ENCODE results near the gene TECR. TPM values are rescaled to one million over a fixed set of nuclear protein-coding genes. Genes with fewer than 3 reads are reported as not detected.
A peak's percentile ranks its signal among the peaks of the same experiment; 100 is the strongest.
"Not testable (repeated sequence)": the region's sequence is repeated elsewhere in the genome, so short reads cannot be mapped to it uniquely, and the experiment has no call there.

The TECR gene
- total RNA-seq (2014; rRNA removed; shearing (Covaris generic)) = 117 and 146 TPM in 2 replicates

GRCh38 chr19:14529254-14530004, at the start of gene TECR:
TSS of gene TECR (plus strand) at chr19:14529594. CDS start at chr19:14529697, 103 bp downstream.
- peak; percentile 99 for DNase-seq (ENCODE audit: low spot score)

- DNase-seq (ENCODE audit: low spot score) = no peak
Observed at GRCh38 chr19:14479975-14480699, 49.3 kb upstream of the TECR start.

GRCh38 chr19:14480700-14481079, 48.7 kb upstream of the TECR start:
- DNase-seq (ENCODE audit: low spot score) = no peak

GRCh38 chr19:14482172-14482941, 47.0 kb upstream of the TECR start:
- no peak for DNase-seq (ENCODE audit: low spot score)

GRCh38 chr19:14487370-14488125, 41.8 kb upstream of the TECR start:
- no peak for DNase-seq (ENCODE audit: low spot score)

- DNase-seq (ENCODE audit: low spot score) = no peak
Observed at GRCh38 chr19:14492756-14493337, 36.5 kb upstream of the TECR start.

GRCh38 chr19:14494411-14494810, 35.0 kb upstream of the TECR start:
- no peak for DNase-seq (ENCODE audit: low spot score)

- DNase-seq (ENCODE audit: low spot score) = peak; percentile 31
Observed at GRCh38 chr19:14494910-14495671, 34.3 kb upstream of the TECR start.

GRCh38 chr19:14495672-14496028, 33.7 kb upstream of the TECR start:
- DNase-seq (ENCODE audit: low spot score) = no peak

GRCh38 chr19:14496029-14496833, 33.2 kb upstream of the TECR start, which contains the start of gene GIPC1:
TSS of gene GIPC1 (minus strand) at chr19:14496127. CDS start at chr19:14482976, 13,151 bp downstream.
- peak; percentile 92 for DNase-seq (ENCODE audit: low spot score)

GRCh38 chr19:14496834-14497227, 32.6 kb upstream of the TECR start:
- no peak for DNase-seq (ENCODE audit: low spot score)

GRCh38 chr19:14497228-14497921, 32.0 kb upstream of the TECR start:
- DNase-seq (ENCODE audit: low spot score) = peak; percentile 62

GRCh38 chr19:14502334-14503092, 26.9 kb upstream of the TECR start:
- no peak for DNase-seq (ENCODE audit: low spot score)

- no peak for DNase-seq (ENCODE audit: low spot score)
Observed at GRCh38 chr19:14503285-14503684, 26.1 kb upstream of the TECR start.

- DNase-seq (ENCODE audit: low spot score) = not testable (repeated sequence)
Observed at GRCh38 chr19:14504575-14504974, 24.8 kb upstream of the TECR start.

GRCh38 chr19:14505488-14506239, 23.7 kb upstream of the TECR start:
- DNase-seq (ENCODE audit: low spot score) = peak; percentile 81

All from HT-29 (cell line).